HAP-1 (cell line): ENCODE results near the gene DTNBP1.

Source experiments
- DNase-seq, 2 experiments: peaks; one replicate each; pipeline ENCODE4 v3.0.0-alpha.2; 2016 to 2020; ENCODE audit warnings: low spot score in 2 of 2
- H3K27me3 ChIP-seq: fragments of 250-450 bp; sonication (Bioruptor Pico); 2 replicates; pipeline ENCODE4 v1.5.1; 2020; ENCODE audit warnings: low read depth, mild to moderate bottlenecking, moderate library complexity
- H3K36me3 ChIP-seq: fragments of 250-450 bp; sonication (Bioruptor Pico); replicated peaks from 2 replicates; pipeline ENCODE4 v1.5.1; 2020; ENCODE audit warnings: mild to moderate bottlenecking
- H3K4me1 ChIP-seq: fragments of 250-450 bp; sonication (Bioruptor Pico); 2 replicates; pipeline ENCODE4 v1.5.1; 2020; ENCODE audit warnings: mild to moderate bottlenecking
- H3K4me3 ChIP-seq: fragments of 250-450 bp; sonication (Bioruptor Pico); 2 replicates; pipeline ENCODE4 v1.5.1; 2020; ENCODE audit warnings: mild to moderate bottlenecking, moderate library complexity
- H3K9me3 ChIP-seq: fragments of 250-450 bp; sonication (Bioruptor Pico); 2 replicates; pipeline ENCODE4 v1.5.1; 2020; ENCODE audit warnings: mild to moderate bottlenecking, moderate library complexity
- in situ Hi-C: fragments of 300-500 bp; cut with MboI; formaldehyde crosslinking; loops from 3 replicates; pipeline ENCODE4 v1.14.3; 2020; ENCODE audit warnings: low sequenced_read_pairs, inconsistent platforms, mixed read lengths

Gene DTNBP1

DNA sequence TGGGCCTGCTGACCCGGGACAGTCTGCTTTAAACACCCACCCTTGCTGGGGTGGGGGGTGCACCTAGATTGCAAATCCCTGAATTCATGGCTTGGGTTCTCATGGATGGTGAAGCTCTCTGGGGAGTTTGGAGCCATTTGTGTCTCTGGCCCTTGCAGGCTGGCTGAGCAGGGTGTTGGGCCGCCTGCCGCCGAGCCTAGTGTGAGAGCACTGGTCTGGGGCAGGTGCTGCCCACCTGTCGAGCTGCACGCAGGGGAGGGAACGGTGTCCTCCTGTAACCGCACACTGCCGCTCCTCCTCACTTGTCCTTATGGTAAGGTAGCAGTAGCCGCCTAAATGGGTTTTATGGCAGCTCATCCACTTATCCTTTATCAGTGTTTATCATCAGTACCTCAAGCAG, 143.9 kb downstream of the DTNBP1 start:
- Histone ChIP-seq H3K4me1 (no peaks in the 10 kb centered on the region), H3K4me3 (no peak overlapping the region), H3K9me3 (no peaks in the 10 kb centered on the region), H3K27me3 (no peaks in the 10 kb centered on the region), H3K36me3 (peaks cover 19% of the 10 kb centered on the region)
- DNase-seq: no peak
- in situ Hi-C loops: no loop called here

- H3K9me3 ChIP-seq: no peaks in the 10 kb centered on the region
- DNase-seq: no peak
- H3K36me3 ChIP-seq: peaks cover 19% of the 10 kb centered on the region
- in situ Hi-C loops: no loop called here
- no peaks in the 10 kb centered on the region for H3K27me3 ChIP-seq
- H3K4me1 ChIP-seq: no peaks in the 10 kb centered on the region
- no peak overlapping the region for H3K4me3 ChIP-seq
Observed at GRCh38 chr6:15518057-15518456, 144.8 kb downstream of the DTNBP1 start.

DNA sequence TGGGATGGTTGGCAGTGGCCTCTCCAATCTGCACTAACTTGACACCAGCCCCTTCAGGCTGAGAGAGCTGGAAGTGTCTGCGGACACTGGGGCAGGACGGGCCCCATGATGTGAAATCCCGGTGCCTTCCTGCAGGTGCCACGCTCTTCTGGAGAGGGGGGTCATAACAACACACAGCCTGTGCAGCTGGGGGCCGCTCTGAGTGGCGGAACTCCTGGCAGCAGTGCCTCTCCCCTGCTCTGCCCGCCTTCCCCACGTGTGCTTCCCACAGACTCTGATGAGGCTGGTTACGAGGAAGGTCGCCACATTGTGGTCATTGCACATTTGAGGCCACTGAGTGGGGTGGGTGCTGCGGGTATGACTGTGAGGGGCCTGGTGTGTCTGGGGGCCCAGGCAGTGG, 145.2 kb downstream of the DTNBP1 start:
- Histone ChIP-seq H3K4me3 (no peak overlapping the region), H3K4me1 (no peaks in the 10 kb centered on the region), H3K27me3 (no peaks in the 10 kb centered on the region), H3K9me3 (no peaks in the 10 kb centered on the region), H3K36me3 (peaks cover 16% of the 10 kb centered on the region)
- no peak for DNase-seq
- in situ Hi-C loops: no loop called here

- H3K36me3 ChIP-seq: peaks cover 11% of the 10 kb centered on the region
- H3K27me3 ChIP-seq: no peaks in the 10 kb centered on the region
- no peak overlapping the region for H3K4me3 ChIP-seq
- no peak for DNase-seq
- H3K9me3 ChIP-seq: no peaks in the 10 kb centered on the region
- no peaks in the 10 kb centered on the region for H3K4me1 ChIP-seq
- in situ Hi-C loops: no loop called here
Observed at GRCh38 chr6:15516923-15517560, 145.8 kb downstream of the DTNBP1 start.

- Histone ChIP-seq H3K36me3 (peaks cover 6% of the 10 kb centered on the region), H3K4me1 (no peaks in the 10 kb centered on the region), H3K9me3 (no peaks in the 10 kb centered on the region), H3K27me3 (no peaks in the 10 kb centered on the region), H3K4me3 (no peak overlapping the region)
- in situ Hi-C loops: no loop called here
- no peak for DNase-seq
Observed at GRCh38 chr6:15516378-15516777, 146.4 kb downstream of the DTNBP1 start.

GRCh38 chr6:15515660-15516375, 147.0 kb downstream of the DTNBP1 start:
- no peaks in the 10 kb centered on the region for H3K27me3 ChIP-seq
- DNase-seq: no peak
- no peaks in the 10 kb centered on the region for H3K9me3 ChIP-seq
- H3K4me1 ChIP-seq: no peaks in the 10 kb centered on the region
- in situ Hi-C loops: no loop called here
- H3K4me3 ChIP-seq: no peak overlapping the region
- peaks cover 3% of the 10 kb centered on the region for H3K36me3 ChIP-seq

DNA sequence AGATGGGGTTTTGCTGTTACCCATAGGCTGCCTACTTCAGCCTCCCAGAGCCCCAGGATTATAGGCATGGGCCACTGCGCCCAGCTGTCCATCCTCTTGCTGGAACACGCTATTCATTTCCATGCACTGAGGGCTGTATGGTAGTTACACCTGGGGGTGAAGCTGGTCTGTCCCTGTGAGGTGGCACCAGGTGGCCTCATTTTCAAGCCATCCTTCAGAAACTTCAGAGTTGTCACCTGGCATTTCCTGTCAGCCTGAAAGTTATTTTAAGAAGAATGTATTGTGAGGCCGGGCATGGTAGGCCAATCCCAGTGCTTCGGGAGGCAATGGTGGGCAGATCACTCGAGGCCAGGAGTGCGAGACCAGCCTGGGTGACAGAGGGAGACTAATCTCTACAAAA, 147.6 kb downstream of the DTNBP1 start:
- Histone ChIP-seq H3K36me3 (no peaks in the 10 kb centered on the region; the same call in none of the 2 replicates), H3K27me3 (no peaks in the 10 kb centered on the region), H3K9me3 (no peaks in the 10 kb centered on the region), H3K4me3 (no peak overlapping the region), H3K4me1 (no peaks in the 10 kb centered on the region)
- DNase-seq: no peak
- in situ Hi-C loops: no loop called here

DNA sequence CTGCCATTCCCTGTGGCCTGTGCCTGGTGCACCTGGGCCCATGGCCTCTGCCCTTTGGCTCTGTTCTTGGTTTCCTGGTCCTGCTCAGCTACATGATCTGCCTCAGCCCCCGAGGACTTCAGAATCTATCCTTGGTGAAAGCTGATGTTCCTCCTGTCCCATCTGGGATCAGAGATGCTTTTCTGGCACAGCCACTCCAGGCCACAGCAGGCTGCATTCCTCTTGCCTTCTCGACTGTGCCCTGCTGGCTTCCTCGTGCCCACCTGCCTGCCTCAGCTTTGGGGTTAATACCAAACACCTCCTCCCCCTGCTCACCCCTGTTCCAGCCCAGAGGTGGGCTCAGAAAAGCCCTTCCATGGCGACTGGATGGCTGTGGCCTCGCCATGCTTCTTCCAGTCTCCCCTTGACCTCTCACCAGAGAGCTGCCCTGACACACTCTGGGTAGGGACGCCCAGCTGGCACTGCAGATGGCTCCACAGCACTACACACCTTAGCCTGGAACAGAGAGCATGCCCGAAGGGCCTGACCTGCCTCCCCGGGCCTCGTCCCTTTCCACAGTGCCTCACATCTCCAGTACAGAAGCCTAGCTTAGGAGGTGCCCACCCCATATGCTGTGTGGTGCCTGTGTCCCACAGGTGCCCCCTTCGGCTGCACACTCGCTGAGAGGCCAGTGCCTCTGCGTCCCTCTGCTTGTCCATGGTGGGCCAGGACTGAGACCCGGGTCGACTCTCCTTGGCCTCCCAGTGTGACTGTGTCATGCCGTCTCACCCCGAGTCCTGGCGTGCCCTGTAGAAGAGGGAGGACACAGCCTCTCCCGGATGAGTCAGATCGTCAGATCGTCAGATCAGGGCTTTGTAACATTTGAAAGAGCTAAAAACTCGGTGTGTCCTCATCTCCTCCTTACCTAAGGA, 148.8 kb downstream of the DTNBP1 start:
- Histone ChIP-seq H3K4me3 (no peak overlapping the region), H3K36me3 (no peaks in the 10 kb centered on the region; the same call in none of the 2 replicates), H3K27me3 (no peaks in the 10 kb centered on the region), H3K4me1 (no peaks in the 10 kb centered on the region), H3K9me3 (no peaks in the 10 kb centered on the region)
- in situ Hi-C loops: no loop called here
- no peak for DNase-seq

DNA sequence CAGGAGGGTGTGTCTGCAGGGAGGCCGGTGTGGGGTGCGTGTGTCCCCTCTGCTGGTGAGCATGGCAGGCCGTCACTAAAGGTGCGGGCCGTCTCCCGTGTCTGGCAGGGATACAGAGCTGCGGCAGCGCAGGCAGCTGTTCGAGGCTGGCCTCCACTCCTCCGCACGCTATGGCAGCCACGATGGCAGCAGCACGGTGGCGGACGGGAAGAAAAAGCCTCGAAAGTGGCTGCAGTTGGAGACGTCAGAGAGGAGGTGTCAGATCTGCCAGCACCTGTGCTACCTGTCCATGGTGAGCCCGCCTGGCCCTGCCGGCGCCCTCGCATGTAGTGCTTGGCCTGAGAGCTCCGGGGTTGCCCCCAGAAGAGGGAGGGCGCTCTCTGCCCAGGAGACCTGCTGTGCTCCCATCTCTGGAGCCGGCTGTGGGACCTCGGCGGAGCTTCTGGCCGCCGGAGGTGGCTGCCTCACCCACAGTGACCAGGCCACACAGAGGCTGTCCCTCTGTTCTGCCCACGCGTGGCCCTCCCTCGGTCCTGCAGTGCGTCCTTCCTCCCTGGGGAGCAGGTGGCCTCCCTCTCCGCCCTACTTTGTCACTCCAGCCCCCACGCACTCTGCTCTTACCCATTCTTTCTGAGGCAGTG, 149.6 kb downstream of the DTNBP1 start:
- H3K4me1 ChIP-seq: no peaks in the 10 kb centered on the region
- no peak overlapping the region for H3K4me3 ChIP-seq
- H3K9me3 ChIP-seq: no peaks in the 10 kb centered on the region
- H3K36me3 ChIP-seq: no peaks in the 10 kb centered on the region; the same call in none of the 2 replicates
- DNase-seq: no peak
- H3K27me3 ChIP-seq: no peaks in the 10 kb centered on the region
- in situ Hi-C loops: no loop called here

DNA sequence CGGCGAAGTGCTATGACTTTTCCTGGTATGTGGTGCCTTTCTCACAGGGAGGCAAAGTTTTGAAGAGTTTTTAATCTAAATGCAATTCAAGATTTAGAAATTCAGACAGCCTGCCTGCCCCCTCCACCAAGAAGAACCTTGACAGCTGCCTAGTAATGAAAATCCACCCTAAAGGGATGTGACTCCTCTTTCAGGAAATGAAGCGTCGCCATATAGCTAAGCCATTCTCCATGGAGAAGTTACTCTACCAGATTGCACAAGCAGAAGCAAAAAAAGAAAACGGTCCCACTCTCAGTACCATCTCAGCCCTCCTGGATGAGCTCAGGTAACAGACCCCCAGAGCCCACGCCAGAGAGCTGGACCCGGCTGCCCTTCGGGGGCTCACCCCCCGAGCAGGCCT, 150.1 kb downstream of the DTNBP1 start:
- no peak for DNase-seq
- in situ Hi-C loops: no loop called here
- no peaks in the 10 kb centered on the region for H3K4me1 ChIP-seq

DNA sequence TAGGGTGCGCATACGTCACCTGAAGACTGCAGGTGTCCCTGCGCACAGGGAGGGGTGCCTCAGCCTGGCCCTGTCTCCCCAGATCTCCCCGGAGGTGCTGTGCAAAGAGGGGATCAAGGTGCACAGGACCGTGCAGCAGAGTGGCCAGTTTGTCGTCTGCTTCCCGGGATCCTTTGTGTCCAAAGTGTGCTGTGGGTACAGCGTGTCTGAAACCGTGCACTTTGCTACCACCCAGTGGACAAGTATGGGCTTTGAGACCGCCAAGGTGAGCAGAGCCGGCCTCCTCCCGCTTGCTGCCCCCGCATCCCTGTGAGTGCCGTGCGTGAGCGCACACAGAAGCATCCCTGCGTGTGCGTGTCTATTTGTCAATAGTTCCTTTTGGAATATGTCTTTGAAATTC, 150.7 kb downstream of the DTNBP1 start:
- no peaks in the 10 kb centered on the region; the same call in 1 of the 2 replicates for H3K36me3 ChIP-seq
- in situ Hi-C loops: no loop called here

More for the DNA sequence above, 150.1 kb downstream of the DTNBP1 start:
- no peaks in the 10 kb centered on the region for H3K9me3 ChIP-seq
- no peaks in the 10 kb centered on the region for H3K27me3 ChIP-seq
- no peak overlapping the region for H3K4me3 ChIP-seq
- H3K36me3 ChIP-seq: no peaks in the 10 kb centered on the region; the same call in 1 of the 2 replicates

GRCh38 chr6:15511248-15512125, 151.3 kb downstream of the DTNBP1 start:
- in situ Hi-C loops: no loop called here
- Histone ChIP-seq H3K27me3 (no peaks in the 10 kb centered on the region), H3K9me3 (no peaks in the 10 kb centered on the region), H3K4me3 (no peak overlapping the region), H3K36me3 (no peaks in the 10 kb centered on the region; the same call in 1 of the 2 replicates), H3K4me1 (no peaks in the 10 kb centered on the region)
- no peak for DNase-seq

More for the DNA sequence above, 150.7 kb downstream of the DTNBP1 start:
- H3K4me3 ChIP-seq: no peak overlapping the region
- no peaks in the 10 kb centered on the region for H3K27me3 ChIP-seq
- no peaks in the 10 kb centered on the region for H3K4me1 ChIP-seq
- H3K9me3 ChIP-seq: no peaks in the 10 kb centered on the region
- peak in 1 of 2 experiments; percentile 59 for DNase-seq
